HepG2 (cell line): ENCODE results near the gene ZNF367. TPM values are rescaled to one million over a fixed set of nuclear protein-coding genes. Genes with fewer than 3 reads are reported as not detected.
A peak's percentile ranks its signal among the peaks of the same experiment; 100 is the strongest.

Experiments
- DNMT1 ChIP-seq: sonication (generic); formaldehyde crosslinking; IDR thresholded peaks from 2 replicates; pipeline ENCODE4 v1.5.1; 2020; ENCODE audit warnings: mild to moderate bottlenecking, missing genetic modification reagents
- FOXM1 ChIP-seq: sonication (generic); formaldehyde crosslinking; IDR thresholded peaks from 2 replicates; pipeline ENCODE4 v1.5.0; 2020; ENCODE audit warnings: missing genetic modification reagents
- HDAC1 ChIP-seq: sonication (generic); formaldehyde crosslinking; IDR thresholded peaks from 2 replicates; pipeline ENCODE4 v1.5.1; 2020; ENCODE audit warnings: mild to moderate bottlenecking, missing genetic modification reagents
- HHEX ChIP-seq: IDR thresholded peaks from 2 replicates; pipeline ENCODE4 v1.6.1; 2016; ENCODE audit warnings: control low read depth
- HOXA7 ChIP-seq: sonication (generic); formaldehyde crosslinking; IDR thresholded peaks from 2 replicates; pipeline ENCODE4 v1.8.1; 2022; ENCODE audit warnings: mild to moderate bottlenecking, missing genetic modification reagents, moderate library complexity
- MAF1 ChIP-seq: sonication (generic); formaldehyde crosslinking; IDR thresholded peaks from 2 replicates; pipeline ENCODE4 v1.5.0; 2020; ENCODE audit warnings: missing genetic modification reagents, borderline replicate concordance
- MZF1 ChIP-seq: sonication (generic); formaldehyde crosslinking; IDR thresholded peaks from 2 replicates; pipeline ENCODE4 v1.8.1; 2023; ENCODE audit warnings: mild to moderate bottlenecking, missing genetic modification reagents, borderline replicate concordance
- NR2F2 ChIP-seq: IDR thresholded peaks from 2 replicates; pipeline ENCODE4 v1.6.1; 2012; ENCODE audit warnings: low read depth, inconsistent platforms, borderline replicate concordance
- RCOR2 ChIP-seq: IDR thresholded peaks from 2 replicates; pipeline ENCODE4 v1.6.1; 2016; ENCODE audit warnings: missing biosample characterization, missing genetic modification reagents
- SIN3A ChIP-seq: IDR thresholded peaks from 2 replicates; pipeline ENCODE4 v1.6.1; 2011; ENCODE audit warnings: low read depth, mild to moderate bottlenecking, control low read depth, low read length, borderline replicate concordance
- SP1 ChIP-seq, 2 experiments: fragments of 450-650 bp in 1 of 2; sonication (generic) in 1 of 2; formaldehyde crosslinking in 1 of 2; IDR thresholded peaks; 2 replicates each; pipeline versions ENCODE4 v1.4.0 to v1.6.1; 2016 to 2020; ENCODE audit warnings: missing genetic modification reagents in 1 of 2
- TBP ChIP-seq: sonication (generic); formaldehyde crosslinking; IDR thresholded peaks from 2 replicates; pipeline ENCODE4 v1.5.0; 2020; ENCODE audit warnings: missing genetic modification reagents
- YEATS4 ChIP-seq: sonication (generic); formaldehyde crosslinking; IDR thresholded peaks from 2 replicates; pipeline ENCODE4 v1.4.0; 2020; ENCODE audit warnings: missing genetic modification reagents, borderline replicate concordance
- ZFP37 ChIP-seq: sonication (generic); formaldehyde crosslinking; IDR thresholded peaks from 2 replicates; pipeline ENCODE4 v1.4.0; 2020; ENCODE audit warnings: missing genetic modification reagents, borderline replicate concordance
- ZNF138 ChIP-seq: sonication (generic); formaldehyde crosslinking; IDR thresholded peaks from 2 replicates; pipeline ENCODE4 v1.5.0; 2020; ENCODE audit warnings: mild to moderate bottlenecking, low read depth, missing genetic modification reagents
- ZNF234 ChIP-seq: sonication (generic); formaldehyde crosslinking; conservative IDR thresholded peaks from 2 replicates; pipeline ENCODE4 v1.5.1; 2020; ENCODE audit warnings: mild to moderate bottlenecking, missing genetic modification reagents
- ZNF333 ChIP-seq: sonication (generic); formaldehyde crosslinking; IDR thresholded peaks from 2 replicates; pipeline ENCODE4 v1.4.0; 2020; ENCODE audit warnings: mild to moderate bottlenecking, missing genetic modification reagents, borderline replicate concordance
- ZNF619 ChIP-seq: sonication (generic); formaldehyde crosslinking; IDR thresholded peaks from 2 replicates; pipeline ENCODE4 v1.4.0; 2020; ENCODE audit warnings: mild to moderate bottlenecking, missing genetic modification reagents
- ZNF790 ChIP-seq: sonication (generic); formaldehyde crosslinking; IDR thresholded peaks from 2 replicates; pipeline ENCODE4 v1.8.0; 2022; ENCODE audit warnings: missing genetic modification reagents, mild to moderate bottlenecking, borderline replicate concordance
- polyA plus RNA-seq, 8 experiments: library from polyadenylated mRNA; depleted of rRNA in 3 of 8; stranded (reverse) in 7 of 8; unstranded in 1 of 8; fragments of >200 nt; fragmentation: Illumina TruSeq in 4 of 8; extraction: Trizol in 4 of 8; gene quantifications; 2 replicates each; pipeline versions ENCODE4 v1.2.1 to v1.2.3, GENCODE V29; 2011 to 2016; ENCODE audit warnings: low read depth in 4 of 8, missing spikeins in 1 of 8, mixed read lengths in 1 of 8; ENCODE audit not compliant: insufficient read depth in 1 of 8
- total RNA-seq, 5 experiments: library from RNA; depleted of rRNA; stranded (reverse); fragments of >200 nt; fragmentation: Illumina TruSeq; extraction: Trizol; gene quantifications; 2 replicates each; pipeline ENCODE4 v1.2.3, GENCODE V29; 2016; ENCODE audit warnings: low read depth in 1 of 5
- TF ChIP-seq, protein P1 (sequence below): sonication (generic); formaldehyde crosslinking; IDR thresholded peaks from 2 replicates; pipeline ENCODE4 v1.5.1; 2020; ENCODE audit warnings: missing genetic modification reagents, mild to moderate bottlenecking, borderline replicate concordance
- TF ChIP-seq, protein P2 (sequence below), 2 experiments: sonication (generic) in 1 of 2; formaldehyde crosslinking in 1 of 2; IDR thresholded peaks; 2 replicates each; pipeline versions ENCODE4 v1.4.0 to v1.6.1; 2018 to 2020; ENCODE audit warnings: missing genetic modification reagents in 2 of 2, borderline replicate concordance in 1 of 2, low read depth in 1 of 2, mild to moderate bottlenecking in 1 of 2, missing biosample characterization in 1 of 2
- TF ChIP-seq, protein P3 (sequence below): sonication (generic); formaldehyde crosslinking; conservative IDR thresholded peaks from 2 replicates; pipeline ENCODE4 v1.4.0; 2020; ENCODE audit warnings: missing genetic modification reagents

Gene ZNF367
- total and polyA plus RNA-seq, 2 of the 13 experiments (the other 11 are each of a cell fraction or from before 2014, with no cell fraction given): 2.9 to 7.7 TPM

DNA sequence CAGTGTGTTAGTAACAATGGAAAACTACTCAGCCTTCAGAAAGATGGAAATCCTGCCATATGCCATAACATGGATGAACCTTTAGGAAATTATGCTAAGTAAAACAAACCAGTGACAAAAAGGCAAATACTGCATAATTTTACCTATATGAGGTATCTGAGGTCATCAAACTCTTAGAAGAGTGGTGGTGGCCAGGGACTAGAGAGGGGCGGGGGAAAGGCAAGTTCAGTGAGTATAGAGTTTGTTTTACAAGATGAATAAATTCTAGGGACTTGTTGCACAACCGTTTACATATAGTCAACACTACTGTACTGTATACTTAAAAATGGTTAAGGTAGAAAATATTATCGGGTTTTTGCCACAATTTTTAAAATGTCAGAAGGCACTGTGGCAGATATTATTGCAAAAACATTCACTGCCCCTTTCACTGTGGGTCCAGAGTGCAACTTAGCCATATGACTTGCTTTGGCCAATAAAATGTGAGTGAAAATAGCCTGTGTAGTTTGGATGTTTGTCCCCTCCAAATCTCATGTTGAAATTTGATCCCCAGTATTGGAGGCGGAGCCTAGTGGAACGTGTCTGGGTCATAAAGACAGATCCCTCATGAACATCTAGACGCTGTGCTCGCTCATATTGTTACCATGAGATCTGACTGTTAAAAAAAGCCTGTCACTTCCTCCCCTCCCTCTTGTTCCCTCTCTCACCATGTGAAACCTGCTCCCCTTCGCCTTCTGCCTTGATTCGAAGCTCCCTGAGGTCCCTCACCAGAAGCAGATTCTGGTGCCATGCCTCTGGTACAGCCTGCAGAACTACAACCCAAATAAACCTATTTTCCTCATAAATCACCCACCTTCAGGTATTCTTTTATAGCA, 9.5 kb downstream of the ZNF367 start (continued):
- TF ChIP-seq, protein P1, sequence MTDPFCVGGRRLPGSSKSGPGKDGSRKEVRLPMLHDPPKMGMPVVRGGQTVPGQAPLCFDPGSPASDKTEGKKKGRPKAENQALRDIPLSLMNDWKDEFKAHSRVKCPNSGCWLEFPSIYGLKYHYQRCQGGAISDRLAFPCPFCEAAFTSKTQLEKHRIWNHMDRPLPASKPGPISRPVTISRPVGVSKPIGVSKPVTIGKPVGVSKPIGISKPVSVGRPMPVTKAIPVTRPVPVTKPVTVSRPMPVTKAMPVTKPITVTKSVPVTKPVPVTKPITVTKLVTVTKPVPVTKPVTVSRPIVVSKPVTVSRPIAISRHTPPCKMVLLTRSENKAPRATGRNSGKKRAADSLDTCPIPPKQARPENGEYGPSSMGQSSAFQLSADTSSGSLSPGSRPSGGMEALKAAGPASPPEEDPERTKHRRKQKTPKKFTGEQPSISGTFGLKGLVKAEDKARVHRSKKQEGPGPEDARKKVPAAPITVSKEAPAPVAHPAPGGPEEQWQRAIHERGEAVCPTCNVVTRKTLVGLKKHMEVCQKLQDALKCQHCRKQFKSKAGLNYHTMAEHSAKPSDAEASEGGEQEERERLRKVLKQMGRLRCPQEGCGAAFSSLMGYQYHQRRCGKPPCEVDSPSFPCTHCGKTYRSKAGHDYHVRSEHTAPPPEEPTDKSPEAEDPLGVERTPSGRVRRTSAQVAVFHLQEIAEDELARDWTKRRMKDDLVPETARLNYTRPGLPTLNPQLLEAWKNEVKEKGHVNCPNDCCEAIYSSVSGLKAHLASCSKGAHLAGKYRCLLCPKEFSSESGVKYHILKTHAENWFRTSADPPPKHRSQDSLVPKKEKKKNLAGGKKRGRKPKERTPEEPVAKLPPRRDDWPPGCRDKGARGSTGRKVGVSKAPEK (CRISPR knock-in tag): no peak
- TF ChIP-seq FOXM1 (no peak), ZNF234 (CRISPR knock-in tag) (no peak), RCOR2 (no peak), HDAC1 (CRISPR knock-in tag) (peak; percentile 32; the same call in 1 of the 2 replicates), HHEX (no peak), DNMT1 (CRISPR knock-in tag) (no peak), NR2F2 (no peak), MAF1 (CRISPR knock-in tag) (no peak), ZNF790 (no peak), ZFP37 (0 out of 2 replicates have a peak, but pooled peaks have one; percentile 26), TBP (CRISPR knock-in tag) (no peak), YEATS4 (no peak; the same call in 1 of the 2 replicates), HOXA7 (CRISPR knock-in tag) (no peak), MZF1 (CRISPR knock-in tag) (no peak), ZNF333 (CRISPR knock-in tag) (no peak), ZNF619 (CRISPR knock-in tag) (no peak), ZNF138 (CRISPR knock-in tag) (no peak), SIN3A (no peak), SP1 (IDR thresholded peaks at IDR 0.05) (no peak), SP1 (CRISPR knock-in tag; IDR thresholded peaks at IDR 0.05) (peak; percentile 31; the same call in 1 of the 2 replicates)
- TF ChIP-seq, protein P2, sequence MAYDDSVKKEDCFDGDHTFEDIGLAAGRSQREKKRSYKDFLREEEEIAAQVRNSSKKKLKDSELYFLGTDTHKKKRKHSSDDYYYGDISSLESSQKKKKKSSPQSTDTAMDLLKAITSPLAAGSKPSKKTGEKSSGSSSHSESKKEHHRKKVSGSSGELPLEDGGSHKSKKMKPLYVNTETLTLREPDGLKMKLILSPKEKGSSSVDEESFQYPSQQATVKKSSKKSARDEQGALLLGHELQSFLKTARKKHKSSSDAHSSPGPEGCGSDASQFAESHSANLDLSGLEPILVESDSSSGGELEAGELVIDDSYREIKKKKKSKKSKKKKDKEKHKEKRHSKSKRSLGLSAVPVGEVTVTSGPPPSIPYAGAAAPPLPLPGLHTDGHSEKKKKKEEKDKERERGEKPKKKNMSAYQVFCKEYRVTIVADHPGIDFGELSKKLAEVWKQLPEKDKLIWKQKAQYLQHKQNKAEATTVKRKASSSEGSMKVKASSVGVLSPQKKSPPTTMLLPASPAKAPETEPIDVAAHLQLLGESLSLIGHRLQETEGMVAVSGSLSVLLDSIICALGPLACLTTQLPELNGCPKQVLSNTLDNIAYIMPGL (CRISPR knock-in tag; IDR thresholded peaks at IDR 0.05; ENCODE audit: borderline replicate concordance in 1 of 2, low read depth in 1 of 2): peak; percentile 15 to 31; a peak in 1 of 4 replicates
- TF ChIP-seq, protein P3, sequence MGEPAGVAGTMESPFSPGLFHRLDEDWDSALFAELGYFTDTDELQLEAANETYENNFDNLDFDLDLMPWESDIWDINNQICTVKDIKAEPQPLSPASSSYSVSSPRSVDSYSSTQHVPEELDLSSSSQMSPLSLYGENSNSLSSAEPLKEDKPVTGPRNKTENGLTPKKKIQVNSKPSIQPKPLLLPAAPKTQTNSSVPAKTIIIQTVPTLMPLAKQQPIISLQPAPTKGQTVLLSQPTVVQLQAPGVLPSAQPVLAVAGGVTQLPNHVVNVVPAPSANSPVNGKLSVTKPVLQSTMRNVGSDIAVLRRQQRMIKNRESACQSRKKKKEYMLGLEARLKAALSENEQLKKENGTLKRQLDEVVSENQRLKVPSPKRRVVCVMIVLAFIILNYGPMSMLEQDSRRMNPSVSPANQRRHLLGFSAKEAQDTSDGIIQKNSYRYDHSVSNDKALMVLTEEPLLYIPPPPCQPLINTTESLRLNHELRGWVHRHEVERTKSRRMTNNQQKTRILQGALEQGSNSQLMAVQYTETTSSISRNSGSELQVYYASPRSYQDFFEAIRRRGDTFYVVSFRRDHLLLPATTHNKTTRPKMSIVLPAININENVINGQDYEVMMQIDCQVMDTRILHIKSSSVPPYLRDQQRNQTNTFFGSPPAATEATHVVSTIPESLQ (CRISPR knock-in tag): no peak
